Measurements from ENCODE around the gene AFF2.

AFF2 gene

DNA sequence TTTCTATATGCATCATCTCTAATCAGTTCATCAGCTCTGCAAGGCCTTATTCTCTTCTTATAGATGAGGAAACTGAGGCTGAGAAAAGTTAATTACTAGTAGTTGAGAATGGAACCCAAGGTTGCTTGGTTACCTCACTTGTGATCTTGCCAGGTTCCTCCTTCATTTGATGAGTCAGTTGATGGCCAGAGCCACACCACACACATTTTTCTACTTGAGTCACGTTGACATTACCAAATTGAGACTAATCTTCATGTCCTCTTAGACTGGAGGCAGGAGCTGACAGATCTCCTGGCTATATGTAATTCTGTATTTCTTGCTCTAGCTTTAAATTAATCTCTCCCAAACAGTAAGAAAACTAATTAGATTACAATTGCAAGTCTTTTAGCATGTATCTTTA, 428.4 kb downstream of the AFF2 start:
- no peak for DNase-seq (ENCODE audit: low read depth)

- no peak for DNase-seq (ENCODE audit: low read depth)
Observed at GRCh38 chrX:148929686-148930085, 429.3 kb downstream of the AFF2 start.

GRCh38 chrX:148930206-148930729, 429.9 kb downstream of the AFF2 start:
- DNase-seq (ENCODE audit: low read depth), result no peak

GRCh38 chrX:148933881-148934280, 433.5 kb downstream of the AFF2 start:
- no peak for DNase-seq (ENCODE audit: low read depth)

DNA sequence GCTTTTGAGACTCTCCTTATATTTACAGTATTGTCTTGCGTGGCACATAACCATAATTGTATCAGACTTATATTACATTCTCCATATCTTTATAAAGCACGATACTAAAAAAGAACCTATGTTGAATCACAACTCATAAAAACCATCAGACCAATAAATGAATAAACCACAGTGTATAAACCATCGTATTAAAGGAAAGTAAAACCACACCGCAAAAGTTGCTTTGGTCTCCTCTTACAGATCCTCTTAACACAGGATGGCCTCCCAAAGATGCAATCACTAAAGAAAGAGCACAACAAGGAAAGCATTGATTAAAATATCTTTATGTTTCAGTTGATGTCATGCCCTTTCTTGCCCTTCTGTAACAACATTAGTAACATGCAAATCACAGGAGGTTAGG, 437.9 kb downstream of the AFF2 start:
- DNase-seq (ENCODE audit: low read depth), result no peak

DNA sequence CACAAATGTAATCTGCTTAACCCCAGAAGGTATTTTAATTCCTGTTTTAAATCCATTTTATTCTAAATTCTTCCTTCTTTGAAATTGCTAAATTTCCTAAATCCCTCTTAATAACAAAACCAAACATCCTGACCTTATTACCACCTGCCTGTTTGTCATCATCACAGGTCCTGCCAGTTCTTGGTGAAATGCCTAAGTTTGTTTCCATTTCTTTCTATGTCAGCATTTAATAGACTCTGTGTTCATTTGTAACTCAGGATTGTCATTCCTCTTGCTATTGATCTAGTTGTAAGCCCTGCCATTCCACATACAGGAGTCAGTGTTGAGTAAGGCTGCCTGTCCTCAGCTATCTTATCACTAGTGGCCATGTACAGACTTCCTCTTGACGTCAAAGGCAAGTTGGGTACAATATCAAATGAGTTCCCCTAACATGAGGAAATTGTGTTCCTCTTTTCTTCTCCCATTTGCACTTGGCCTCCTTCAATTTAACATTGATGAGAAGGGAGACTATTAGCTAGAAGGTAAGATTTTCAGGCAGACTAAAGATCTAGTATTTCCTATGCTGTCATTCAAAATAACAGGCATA, 440.1 kb downstream of the AFF2 start:
- no peak for DNase-seq (ENCODE audit: low read depth)

- no peak for DNase-seq (ENCODE audit: low read depth)
Observed at GRCh38 chrX:148942754-148943153, 442.3 kb downstream of the AFF2 start.

- no peak for DNase-seq (ENCODE audit: low read depth)
Observed at GRCh38 chrX:148947399-148947975, 447.1 kb downstream of the AFF2 start.

DNA sequence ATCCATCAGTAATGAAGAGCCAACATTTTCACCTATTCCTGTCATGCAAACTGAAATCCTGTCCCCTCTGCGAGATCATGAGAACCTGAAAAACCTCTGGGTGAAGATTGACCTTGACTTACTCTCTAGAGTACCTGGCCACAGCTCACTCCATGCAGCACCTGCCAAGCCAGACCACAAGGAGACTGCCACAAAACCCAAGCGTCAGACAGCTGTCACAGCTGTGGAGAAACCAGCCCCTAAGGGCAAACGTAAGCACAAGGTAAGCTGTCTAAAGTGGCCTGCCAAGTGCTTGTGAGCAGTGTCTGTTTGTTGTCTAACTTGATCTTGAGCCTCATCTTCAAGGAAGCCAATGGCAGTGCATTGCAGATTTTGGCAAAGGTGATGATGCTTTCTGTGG, 455.9 kb downstream of the AFF2 start:
- no peak for DNase-seq (ENCODE audit: low read depth)

- no peak for DNase-seq (ENCODE audit: low read depth)
Observed at GRCh38 chrX:148958901-148959300, 458.5 kb downstream of the AFF2 start.

- no peak for DNase-seq (ENCODE audit: low read depth)
Observed at GRCh38 chrX:148960060-148960459, 459.6 kb downstream of the AFF2 start.

- DNase-seq (ENCODE audit: low read depth), result no peak
Observed at GRCh38 chrX:148961985-148962384, 461.6 kb downstream of the AFF2 start.

DNA sequence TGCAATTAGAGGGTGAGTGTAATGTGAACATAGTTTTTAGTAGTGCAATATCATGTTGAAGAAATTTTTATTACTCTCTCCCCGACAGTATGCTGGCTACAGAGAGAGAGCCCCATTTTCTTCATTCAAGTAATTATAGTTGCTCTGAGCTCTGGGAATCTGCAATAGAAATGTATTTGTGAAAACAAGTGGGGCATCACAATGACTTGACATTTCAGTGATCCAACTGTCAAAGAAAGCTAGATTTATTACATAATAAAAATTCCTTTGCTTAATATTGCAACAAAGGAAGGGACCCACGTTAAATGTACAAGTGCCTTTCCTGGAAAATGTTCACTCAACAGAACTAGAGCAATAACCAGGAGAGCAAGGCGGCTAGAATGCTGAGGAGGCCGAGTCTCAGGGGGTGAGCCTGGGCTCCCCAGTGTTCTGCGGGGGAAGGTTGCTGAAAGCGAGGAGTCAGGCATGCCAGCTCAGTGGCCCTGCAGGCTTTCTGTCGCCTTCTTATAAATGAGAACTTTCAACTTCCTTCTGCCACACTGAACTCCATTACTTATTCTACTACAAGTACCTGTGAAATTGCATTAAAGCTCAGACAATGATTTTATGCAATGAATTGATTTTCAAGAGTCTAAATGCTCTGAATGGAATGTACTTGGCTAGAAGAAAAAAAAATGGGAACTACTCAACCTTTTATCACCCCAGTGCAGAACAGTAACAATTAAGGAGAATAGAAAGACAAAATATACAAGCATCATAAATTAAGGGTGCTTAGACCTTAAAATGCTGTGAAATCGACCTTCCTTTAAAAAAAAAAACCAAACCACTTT, 476.4 kb downstream of the AFF2 start:
- DNase-seq (ENCODE audit: low read depth), result no peak

DNA sequence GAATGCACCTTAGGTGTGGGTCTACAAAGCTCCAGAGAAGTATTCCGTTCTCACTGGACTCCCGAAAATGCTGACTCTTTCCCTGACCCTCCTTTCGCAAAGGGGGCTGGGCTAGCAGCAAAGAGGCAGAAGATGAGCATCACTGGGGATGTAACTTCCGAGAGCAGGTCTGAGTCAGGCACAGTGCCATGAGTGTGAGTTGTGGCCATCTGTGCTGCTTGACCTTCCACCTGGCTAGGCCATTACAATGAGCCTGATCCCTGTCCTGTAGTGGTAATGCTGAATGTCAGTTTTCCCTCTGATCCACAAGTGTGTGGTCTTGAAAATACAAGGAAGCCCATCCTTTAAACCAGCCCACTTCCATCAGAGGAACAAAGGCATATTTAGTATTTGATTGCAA, 479.4 kb downstream of the AFF2 start:
- DNase-seq (ENCODE audit: low read depth), result no peak

- DNase-seq (ENCODE audit: low read depth), result no peak
Observed at GRCh38 chrX:148984238-148984637, 483.8 kb downstream of the AFF2 start.

DNA sequence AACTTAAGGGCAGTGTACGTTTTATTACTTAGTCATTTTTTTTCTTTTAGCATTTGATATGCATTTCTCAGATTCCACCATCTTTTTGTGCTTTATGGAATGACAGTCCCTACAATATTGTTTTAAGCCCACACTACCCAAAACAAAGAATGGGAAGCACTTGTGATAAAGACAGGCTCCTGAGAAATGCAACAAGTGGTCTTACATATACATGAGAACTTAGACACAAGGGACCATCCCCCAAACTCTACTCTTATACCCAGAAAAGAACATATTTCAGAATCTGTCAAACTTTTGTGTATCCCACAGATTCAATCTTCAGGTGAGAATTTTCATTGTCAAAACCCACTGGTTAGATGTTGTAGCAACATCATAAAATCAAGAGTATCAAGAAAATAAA, 491.1 kb downstream of the AFF2 start:
- DNase-seq (ENCODE audit: low read depth), result no peak

GRCh38 chrX:148995661-148996060, 495.2 kb downstream of the AFF2 start:
- DNase-seq (ENCODE audit: low read depth), result no peak

DNA sequence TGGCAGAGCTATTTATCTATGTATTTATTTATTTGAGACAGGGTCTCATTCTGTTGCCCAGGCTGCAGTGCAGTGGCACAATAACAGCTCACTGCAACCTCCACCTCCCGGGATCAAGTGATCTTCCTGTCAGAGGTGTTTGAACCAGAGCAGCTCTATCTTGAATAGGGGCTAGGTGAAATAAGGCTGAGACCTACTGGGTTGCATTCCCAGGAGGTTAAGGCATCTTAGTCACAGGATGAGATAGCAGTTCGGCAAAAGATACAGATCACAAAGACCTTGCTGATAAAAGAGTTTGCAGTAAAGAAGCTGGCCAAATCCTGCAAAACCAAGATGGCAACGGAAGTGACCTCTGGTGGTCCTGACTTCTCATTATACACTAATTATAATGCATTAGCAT, 501.9 kb downstream of the AFF2 start:
- DNase-seq (ENCODE audit: low read depth), result no peak

- no peak for DNase-seq (ENCODE audit: low read depth)
Observed at GRCh38 chrX:149003863-149004660, 503.6 kb downstream of the AFF2 start.

GRCh38 chrX:149004936-149005335, 504.5 kb downstream of the AFF2 start:
- DNase-seq (ENCODE audit: low read depth), result no peak

DNA sequence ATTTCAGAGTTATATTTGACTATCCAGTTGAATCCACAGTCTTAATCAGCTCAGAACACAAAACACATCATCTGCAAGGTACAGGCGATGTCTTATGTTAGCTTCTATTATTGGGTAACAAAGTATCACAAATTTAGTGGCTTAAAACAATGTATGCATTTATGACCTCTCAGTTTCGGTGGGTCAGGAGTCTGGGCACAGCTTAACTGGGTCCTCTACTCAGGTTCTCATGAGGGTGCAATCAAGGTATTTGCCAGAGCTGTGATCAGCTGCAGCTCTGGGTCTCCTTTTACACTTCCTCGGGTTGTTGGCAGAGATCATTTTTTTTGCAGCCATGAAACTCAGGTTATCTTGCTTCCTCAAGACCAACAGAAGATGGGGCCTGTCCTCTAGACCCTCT, 505.8 kb downstream of the AFF2 start:
- DNase-seq (ENCODE audit: low read depth), result no peak

DNA sequence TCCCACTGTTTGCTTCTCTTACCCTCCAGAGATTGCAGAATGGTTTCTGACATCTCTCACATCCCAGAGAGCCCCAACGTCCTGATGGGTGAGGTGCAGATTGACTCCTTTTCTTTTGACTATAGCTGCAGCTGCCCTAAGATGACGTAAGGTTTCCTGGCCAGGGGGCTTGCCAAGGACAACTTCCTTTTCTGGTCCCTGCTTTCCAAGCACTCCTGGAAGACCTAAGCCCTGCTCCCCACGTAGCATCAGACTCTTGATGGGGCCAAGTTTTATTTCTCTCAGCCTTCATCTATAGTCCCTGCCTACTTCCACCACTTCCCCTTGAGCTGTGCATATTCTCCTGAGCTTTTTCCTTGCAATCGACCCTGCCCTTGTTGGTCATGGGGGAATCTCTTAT, 507.0 kb downstream of the AFF2 start:
- no peak for DNase-seq (ENCODE audit: low read depth)

Measured in stimulated activated CD8-positive, alpha-beta memory T cell treated with anti-CD3 and anti-CD28 coated beads, Interleukin-15, amount 100 ng/mL, for 1 hour (primary cell).